Left kidney (tissue), 2 donors: ENCODE results near the gene SFN. TPM values are rescaled to one million over a fixed set of nuclear protein-coding genes. Genes with fewer than 3 reads are reported as not detected.
"Not testable (repeated sequence)": the region's sequence is repeated elsewhere in the genome, so short reads cannot be mapped to it uniquely, and the experiment has no call there.

Source experiments
- DNase-seq: peaks from one replicate; pipeline ENCODE4 v3.0.0-alpha.2; 2013
- polyA plus RNA-seq: library from polyadenylated mRNA; unstranded; fragments of 120-200 nt; gene quantifications from one replicate; pipeline ENCODE4 v1.2.1, GENCODE V29; 2013; ENCODE audit not compliant: insufficient read length

Gene SFN
- polyA plus RNA-seq, 1 donor, result 0.55 TPM

GRCh38 chr1:26863685-26864077 is 732 bp downstream of the SFN start:
- no peak for DNase-seq

GRCh38 chr1:26864610-26865480 is 1.9 kb downstream of the SFN start:
- DNase-seq, result peak; percentile 96

- not testable (repeated sequence) for DNase-seq
Measured at GRCh38 chr1:26873097-26873496, 10.1 kb downstream of the SFN start.

GRCh38 chr1:26874896-26875295 is 11.9 kb downstream of the SFN start:
- no peak for DNase-seq

- DNase-seq, result no peak
Measured at GRCh38 chr1:26877326-26877725, 14.4 kb downstream of the SFN start.

GRCh38 chr1:26879793-26880192 is 16.8 kb downstream of the SFN start:
- DNase-seq, result no peak

- not testable (repeated sequence) for DNase-seq
Measured at GRCh38 chr1:26881611-26882010, 18.7 kb downstream of the SFN start.

GRCh38 chr1:26882696-26883463 is 19.9 kb downstream of the SFN start:
- DNase-seq, result no peak

GRCh38 chr1:26887125-26887524 is 24.2 kb downstream of the SFN start:
- DNase-seq, result no peak

- no peak for DNase-seq
Measured at GRCh38 chr1:26888231-26888630, 25.3 kb downstream of the SFN start.

GRCh38 chr1:26889551-26890466 is 26.9 kb downstream of the SFN start, which contains the start of gene GPN2:
GPN2 (minus strand) TSS chr1:26890283; CDS start chr1:26890096, 187 bp downstream.
- peak; percentile 76 for DNase-seq

GRCh38 chr1:26890467-26890796 is 27.5 kb downstream of the SFN start:
- DNase-seq, result no peak

- DNase-seq, result no peak
Measured at GRCh38 chr1:26894263-26894662, 31.3 kb downstream of the SFN start.

GRCh38 chr1:26897351-26897750 is 34.4 kb downstream of the SFN start:
- no peak for DNase-seq

GRCh38 chr1:26900001-26900814 is 37.3 kb downstream of the SFN start, which contains the start of gene GPATCH3:
GPATCH3 (minus strand) TSS chr1:26900467; CDS start chr1:26900442, 25 bp downstream.
- peak; percentile 93 for DNase-seq

- no peak for DNase-seq
Measured at GRCh38 chr1:26900815-26901511, 38.0 kb downstream of the SFN start.

- DNase-seq, result no peak
Measured at GRCh38 chr1:26907071-26907917, 44.3 kb downstream of the SFN start.

- DNase-seq, result no peak
Measured at GRCh38 chr1:26909951-26910342, 47.0 kb downstream of the SFN start.

GRCh38 chr1:26910343-26911160 is 47.6 kb downstream of the SFN start:
- DNase-seq, result no peak
